Activated T-cell treated with anti-CD3 and anti-CD28 coated beads, Interleukin-2, amount 50 U/mL, for 48 hours (primary cell): Measurements from ENCODE around the gene RIN3.
A peak's percentile ranks its signal among the peaks of the same experiment; 100 is the strongest.

Source experiments
- DNase-seq, 2 experiments: peaks; one replicate each; pipeline ENCODE4 v3.0.0-alpha.2; 2020

RIN3 gene

GRCh38 chr14:92651758-92652406 is 138.3 kb downstream of the RIN3 start:
- peak in 1 of 2 experiments; percentile 70 for DNase-seq

DNA sequence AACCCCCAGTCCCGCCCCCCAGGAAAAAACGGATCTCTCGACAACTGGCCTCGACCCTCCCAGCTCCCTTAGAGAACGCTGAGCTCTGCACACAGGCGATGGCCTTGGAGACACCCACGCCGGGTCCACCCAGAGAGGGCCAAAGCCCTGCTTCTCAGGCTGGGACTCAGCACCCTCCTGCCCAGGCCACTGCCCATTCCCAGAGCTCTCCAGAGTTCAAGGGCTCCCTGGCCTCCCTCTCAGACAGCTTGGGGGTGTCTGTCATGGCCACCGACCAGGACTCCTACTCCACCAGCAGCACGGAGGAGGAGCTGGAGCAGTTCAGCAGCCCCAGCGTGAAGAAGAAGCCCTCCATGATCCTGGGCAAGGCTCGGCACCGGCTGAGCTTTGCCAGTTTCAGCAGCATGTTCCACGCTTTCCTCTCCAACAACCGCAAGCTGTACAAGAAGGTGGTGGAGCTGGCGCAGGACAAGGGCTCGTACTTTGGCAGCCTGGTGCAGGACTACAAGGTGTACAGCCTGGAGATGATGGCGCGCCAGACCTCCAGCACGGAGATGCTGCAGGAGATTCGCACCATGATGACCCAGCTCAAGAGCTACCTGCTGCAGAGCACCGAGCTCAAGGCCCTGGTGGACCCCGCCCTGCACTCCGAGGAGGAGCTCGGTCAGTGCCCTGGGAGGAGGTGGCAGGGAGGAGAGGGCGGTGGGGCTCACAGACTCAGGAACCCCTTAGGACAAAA is 139.0 kb downstream of the RIN3 start:
- DNase-seq: peak; percentile 62 to 67

DNA sequence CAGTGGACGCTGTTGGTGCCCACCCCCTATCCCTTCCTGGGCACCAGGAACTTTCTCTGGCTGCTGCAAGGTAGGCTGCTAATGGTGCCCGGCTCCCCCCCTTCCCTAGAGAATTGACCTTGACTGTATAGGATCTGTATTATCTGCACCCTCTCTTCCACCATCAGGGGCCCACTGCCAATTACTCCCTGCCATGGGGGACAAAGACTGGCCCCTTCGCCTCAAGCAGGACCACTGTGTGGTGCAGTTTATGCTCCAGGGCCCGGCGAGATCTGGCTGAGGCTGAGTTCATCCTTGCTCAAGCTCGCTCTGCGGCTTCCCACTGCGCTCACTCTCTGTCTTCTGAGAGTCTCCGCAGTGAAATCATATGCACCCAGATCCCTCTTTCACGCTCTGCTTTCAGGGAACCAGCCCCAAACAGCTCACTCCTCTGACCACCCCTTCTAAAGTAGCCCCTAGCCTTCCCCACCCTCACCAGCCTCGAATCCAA is 139.6 kb downstream of the RIN3 start:
- peak; percentile 62 to 63 for DNase-seq

DNA sequence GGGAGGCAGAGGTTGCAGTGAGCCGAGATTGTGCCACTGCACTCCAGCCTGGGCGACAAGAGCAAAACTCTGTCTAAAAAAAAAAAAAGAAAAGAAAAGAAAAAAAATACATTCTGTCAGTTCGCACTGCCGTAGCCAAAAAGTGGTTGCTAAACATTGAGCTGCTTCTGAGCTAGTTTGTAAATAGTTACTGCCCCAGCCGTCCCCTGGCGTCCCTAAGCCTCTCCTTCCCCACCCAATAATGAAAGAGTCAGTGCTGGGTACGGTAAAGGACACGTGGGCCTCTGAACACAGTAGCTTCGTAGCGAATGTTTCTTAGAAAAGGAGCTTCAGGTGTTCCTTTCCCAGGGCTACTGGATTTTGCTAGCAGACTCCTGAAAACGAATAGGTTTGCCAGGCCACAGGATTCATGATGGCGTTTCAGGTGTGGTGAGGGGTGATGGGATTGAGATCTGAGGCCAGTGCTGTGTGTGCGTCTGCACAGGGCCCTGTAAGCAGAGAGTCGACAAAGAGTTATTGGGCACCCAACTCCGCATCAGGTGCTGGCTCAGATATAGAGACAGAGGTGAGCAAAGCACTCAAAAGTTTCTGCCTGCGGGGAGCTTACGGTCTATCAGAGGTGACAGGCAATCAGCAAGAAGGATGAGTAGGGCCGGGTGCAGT is 140.8 kb downstream of the RIN3 start:
- peak in 1 of 2 experiments; percentile 41 for DNase-seq

DNA sequence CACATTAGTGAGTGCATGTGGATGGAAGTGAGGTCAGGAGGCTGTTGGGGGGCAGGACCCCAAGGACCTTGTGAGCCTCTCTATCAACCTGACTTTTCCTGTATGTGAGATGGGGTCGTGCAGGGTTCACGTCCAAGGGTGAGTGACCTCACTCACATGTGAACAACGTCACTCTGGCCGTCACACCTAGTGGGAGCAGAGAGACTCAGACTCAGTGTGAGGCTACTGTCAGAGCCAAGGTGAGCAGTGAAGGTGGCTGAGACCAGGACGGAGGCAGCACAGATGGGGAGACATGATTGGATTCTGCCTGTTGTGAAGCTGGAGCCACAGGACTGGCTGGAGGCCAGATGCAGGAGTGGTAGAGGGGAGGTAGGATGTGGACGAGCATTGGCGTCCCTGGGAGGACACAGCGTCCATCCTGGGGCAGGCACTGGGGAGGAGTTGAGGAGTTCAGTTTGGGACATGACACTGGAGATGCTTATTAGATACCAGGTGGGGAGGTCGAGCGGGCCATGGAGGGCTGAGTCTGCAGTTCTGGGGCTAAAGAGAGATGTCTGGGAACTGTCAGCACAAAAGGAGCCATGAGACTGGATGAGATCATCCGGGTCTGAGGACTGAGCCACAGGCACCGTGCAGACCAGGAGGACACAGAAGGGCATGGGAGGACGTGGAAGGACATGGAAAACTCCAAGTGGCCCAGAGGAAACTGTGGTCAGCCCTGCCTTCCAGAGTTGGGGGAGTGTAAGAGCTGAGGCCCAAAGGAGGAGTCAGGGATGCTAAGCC is 142.0 kb downstream of the RIN3 start:
- DNase-seq: no peak

- no peak for DNase-seq
Observed at GRCh38 chr14:92656306-92657081, 142.9 kb downstream of the RIN3 start.

DNA sequence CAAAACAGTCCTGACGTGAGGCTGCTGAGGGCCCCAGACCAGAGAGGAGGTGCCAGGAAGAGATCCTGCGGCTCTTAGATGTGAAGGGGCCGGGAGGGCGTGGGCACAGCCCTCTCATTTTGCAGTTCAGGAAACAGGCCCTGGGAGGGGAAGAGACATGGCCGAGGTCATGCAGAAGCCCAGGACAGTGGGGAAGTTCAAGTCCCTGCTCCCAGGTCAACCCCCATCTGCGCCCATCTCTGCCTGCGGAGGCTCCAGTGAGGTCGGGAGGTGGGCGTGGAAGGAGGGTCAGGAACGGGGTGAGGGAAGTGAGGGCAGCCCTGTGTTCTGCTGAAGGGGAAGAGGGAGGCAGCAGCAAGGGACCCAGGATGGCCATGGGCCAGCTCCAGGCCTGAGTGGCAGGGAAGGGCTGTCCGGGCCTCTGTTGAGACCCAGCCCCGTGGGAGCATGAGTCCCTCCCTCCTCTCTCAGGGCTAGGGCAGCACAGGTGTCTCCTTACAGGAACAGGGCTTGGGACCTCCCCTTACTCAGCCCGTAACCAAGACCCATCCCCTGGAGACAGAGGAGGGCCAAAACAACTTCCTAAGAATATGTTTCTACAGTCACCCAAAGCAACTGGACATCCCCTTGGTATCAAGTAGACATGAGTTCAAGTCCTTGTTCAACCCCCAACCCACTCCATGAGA is 144.0 kb downstream of the RIN3 start:
- DNase-seq: no peak

DNA sequence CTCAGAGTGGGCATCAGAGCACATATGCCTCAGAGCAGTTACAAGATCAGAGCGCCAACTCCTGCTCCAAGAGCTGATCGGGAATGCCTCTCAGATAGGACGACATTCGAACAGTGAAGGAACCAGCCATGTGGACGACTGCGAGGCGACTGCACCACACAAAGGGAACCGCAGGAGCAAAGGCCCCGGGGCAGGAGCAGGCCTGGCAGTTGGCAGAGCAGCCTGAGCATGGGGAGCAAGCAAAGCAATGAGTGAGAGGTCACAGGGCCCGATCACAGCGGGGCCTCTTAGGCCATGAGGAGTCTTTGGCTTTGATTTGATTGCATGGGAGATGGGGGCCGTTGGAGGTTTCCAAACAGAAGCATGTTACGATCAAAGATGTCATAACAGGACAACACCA is 144.6 kb downstream of the RIN3 start:
- no peak for DNase-seq

GRCh38 chr14:92658684-92659083 is 145.1 kb downstream of the RIN3 start:
- DNase-seq: no peak

GRCh38 chr14:92659765-92660561 is 146.4 kb downstream of the RIN3 start:
- DNase-seq: no peak

GRCh38 chr14:92660571-92660970 is 147.0 kb downstream of the RIN3 start:
- no peak for DNase-seq

GRCh38 chr14:92663049-92663448 is 149.5 kb downstream of the RIN3 start:
- no peak for DNase-seq

DNA sequence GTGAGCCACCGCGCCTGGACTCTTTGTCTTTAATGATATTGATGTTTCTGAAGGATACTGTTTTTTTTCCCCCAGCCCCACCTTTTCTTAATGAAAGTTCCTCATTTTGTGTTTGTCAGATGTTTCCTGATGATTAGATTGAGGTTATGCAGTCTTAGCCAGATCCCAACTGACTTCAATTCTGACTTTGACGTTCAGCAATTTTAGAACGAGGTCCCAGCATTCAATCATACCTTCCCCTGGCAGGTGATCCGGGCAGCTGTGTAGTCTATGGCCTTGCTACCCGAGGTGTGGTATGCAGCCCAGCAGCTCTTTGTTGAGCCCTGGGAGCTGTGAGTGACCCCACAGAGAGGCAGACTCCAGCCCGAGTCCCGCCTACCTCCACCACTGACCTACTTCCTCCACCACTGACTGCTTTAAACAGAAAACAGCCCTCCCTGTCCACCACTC is 152.1 kb downstream of the RIN3 start:
- DNase-seq: no peak

DNA sequence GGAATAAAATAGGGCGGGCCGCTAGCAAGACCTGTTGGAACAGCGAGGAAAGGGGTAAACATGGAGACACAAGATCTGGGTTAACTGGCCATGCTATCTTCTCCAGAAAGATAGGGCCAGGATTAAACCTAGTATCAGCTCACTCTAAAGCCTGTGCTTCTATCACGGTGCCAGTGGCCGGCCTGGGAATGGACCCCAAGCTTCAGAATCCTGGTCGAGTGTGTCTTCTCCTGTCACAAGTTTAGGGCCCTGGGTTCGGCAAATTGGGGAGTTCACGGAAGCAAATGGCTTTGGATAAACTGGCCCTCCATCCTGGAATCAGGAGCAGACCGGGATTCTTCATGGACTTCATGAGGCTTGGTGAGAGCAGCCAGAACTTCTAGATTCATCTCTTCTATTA is 152.7 kb downstream of the RIN3 start:
- DNase-seq: no peak

GRCh38 chr14:92668276-92668973 is 154.8 kb downstream of the RIN3 start:
- DNase-seq: peak in 1 of 2 experiments; percentile 59

GRCh38 chr14:92670160-92670559 is 156.6 kb downstream of the RIN3 start:
- no peak for DNase-seq

GRCh38 chr14:92670643-92671366 is 157.2 kb downstream of the RIN3 start:
- DNase-seq: peak in 1 of 2 experiments; percentile 48

- DNase-seq: no peak
Observed at GRCh38 chr14:92673601-92674150, 160.1 kb downstream of the RIN3 start.

DNA sequence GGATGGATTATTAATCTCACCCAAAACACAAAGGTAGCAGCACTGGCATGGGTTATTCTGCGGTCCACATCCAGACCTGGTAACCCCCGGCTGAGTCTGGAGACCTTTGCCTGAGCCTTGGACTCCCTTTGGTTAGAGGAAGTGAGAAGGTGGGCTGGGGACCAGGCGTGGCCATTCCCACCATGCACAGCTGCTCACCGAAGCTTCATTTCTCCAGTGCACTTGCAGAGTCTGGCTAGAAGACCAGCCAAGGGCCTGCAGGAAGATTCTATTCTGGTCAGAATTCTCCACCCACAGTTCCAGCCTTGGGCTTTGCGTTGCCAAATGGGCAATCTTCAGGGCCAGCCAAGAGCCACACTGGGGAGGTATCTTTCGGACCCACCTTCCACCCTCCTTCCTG is 161.8 kb downstream of the RIN3 start:
- no peak for DNase-seq
